ENCODE measurements around the gene MS4A6A.
A peak's percentile ranks its signal among the peaks of the same experiment; 100 is the strongest.

MS4A6A gene

DNA sequence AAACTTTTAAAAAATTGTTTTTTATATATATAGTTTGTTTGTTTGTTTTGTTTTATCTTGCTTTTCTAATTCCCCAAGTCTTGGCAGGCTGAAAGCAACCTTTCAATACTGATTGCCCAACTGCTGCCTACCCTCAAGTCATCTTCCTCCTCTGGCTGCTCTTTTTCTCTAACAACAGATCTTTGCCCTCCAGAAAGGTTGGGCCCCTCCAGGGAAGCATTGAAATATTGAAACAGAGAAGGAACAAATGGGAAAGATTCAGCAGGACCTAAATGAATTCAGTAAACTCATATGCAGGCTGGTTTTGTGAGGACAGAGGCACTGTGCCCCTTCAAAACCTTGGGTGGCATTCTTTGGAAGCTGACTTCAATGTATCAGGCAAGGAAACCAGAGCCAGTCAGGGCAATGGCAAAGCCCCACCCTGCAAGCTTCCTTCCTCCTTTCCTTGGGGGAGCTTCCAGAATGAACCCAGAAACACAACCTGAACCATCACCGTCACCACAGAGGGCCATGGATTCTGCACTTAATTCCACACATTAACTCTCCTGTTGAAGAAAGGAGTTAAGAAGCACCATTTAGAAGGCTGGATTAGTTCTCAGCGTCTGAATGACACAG, 815 bp upstream of the MS4A6A start:
- in situ Hi-C loops (cut with MboI; ENCODE audit: low pct_unique_long_range_greater_than_20kb, low sequenced_read_pairs, unreplicated experiment), result no loop called here
- TF ChIP-seq, protein P1, sequence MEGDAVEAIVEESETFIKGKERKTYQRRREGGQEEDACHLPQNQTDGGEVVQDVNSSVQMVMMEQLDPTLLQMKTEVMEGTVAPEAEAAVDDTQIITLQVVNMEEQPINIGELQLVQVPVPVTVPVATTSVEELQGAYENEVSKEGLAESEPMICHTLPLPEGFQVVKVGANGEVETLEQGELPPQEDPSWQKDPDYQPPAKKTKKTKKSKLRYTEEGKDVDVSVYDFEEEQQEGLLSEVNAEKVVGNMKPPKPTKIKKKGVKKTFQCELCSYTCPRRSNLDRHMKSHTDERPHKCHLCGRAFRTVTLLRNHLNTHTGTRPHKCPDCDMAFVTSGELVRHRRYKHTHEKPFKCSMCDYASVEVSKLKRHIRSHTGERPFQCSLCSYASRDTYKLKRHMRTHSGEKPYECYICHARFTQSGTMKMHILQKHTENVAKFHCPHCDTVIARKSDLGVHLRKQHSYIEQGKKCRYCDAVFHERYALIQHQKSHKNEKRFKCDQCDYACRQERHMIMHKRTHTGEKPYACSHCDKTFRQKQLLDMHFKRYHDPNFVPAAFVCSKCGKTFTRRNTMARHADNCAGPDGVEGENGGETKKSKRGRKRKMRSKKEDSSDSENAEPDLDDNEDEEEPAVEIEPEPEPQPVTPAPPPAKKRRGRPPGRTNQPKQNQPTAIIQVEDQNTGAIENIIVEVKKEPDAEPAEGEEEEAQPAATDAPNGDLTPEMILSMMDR (IDR thresholded peaks at IDR 0.05; ENCODE audit: extremely low read depth, insufficient read depth, missing control alignments), result no peak
- no peak for DNase-seq (ENCODE audit: low spot score)

DNA sequence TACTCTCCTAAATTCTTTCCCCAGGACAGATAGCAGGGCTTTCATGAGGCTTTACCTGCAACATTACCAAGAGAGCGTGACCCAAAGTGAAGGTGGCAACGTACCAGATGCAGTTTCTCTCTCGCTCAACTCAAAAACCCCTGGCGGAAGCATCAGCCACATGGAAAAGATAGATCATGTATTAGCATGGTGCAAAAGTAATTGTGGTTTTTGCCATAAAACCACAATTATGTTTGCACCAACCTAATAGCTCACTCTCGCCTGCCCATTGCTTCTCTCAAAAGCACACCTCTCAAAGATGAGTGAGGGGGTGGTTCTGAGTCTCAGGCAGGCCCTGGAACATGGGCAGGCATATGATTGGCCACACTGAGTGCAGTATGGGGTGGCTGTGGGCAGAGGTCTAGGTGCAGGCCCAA, 7.0 kb downstream of the MS4A6A start:
- TF ChIP-seq, protein P1 (IDR thresholded peaks at IDR 0.05; ENCODE audit: extremely low read depth, insufficient read depth, missing control alignments), result no peak
- no peak for DNase-seq (ENCODE audit: low spot score)
- in situ Hi-C loops (cut with MboI; ENCODE audit: low pct_unique_long_range_greater_than_20kb, low sequenced_read_pairs, unreplicated experiment), result no loop called here

DNA sequence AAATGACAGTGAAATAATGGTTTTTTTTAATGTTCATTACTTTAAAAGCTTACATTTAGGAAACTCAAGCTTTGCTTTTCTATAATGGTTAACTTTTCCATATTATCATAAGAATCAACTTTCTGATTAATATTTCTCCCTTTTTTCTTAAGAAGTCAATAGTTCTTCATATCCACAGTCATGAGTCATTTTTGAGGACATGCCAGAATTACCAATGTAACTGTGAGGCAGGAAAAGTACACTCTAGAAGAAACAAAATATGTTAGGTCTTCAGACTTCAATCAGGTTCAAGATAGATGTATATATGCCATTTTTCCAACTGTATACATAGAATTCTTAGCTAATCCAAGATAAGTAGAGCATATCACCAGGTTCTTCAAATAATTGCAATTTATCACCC, 10.9 kb downstream of the MS4A6A start:
- TF ChIP-seq, protein P1 (IDR thresholded peaks at IDR 0.05; ENCODE audit: extremely low read depth, insufficient read depth, missing control alignments), result no peak
- DNase-seq (ENCODE audit: low spot score), result no peak
- in situ Hi-C loops (cut with MboI; ENCODE audit: low pct_unique_long_range_greater_than_20kb, low sequenced_read_pairs, unreplicated experiment), result no loop called here

DNA sequence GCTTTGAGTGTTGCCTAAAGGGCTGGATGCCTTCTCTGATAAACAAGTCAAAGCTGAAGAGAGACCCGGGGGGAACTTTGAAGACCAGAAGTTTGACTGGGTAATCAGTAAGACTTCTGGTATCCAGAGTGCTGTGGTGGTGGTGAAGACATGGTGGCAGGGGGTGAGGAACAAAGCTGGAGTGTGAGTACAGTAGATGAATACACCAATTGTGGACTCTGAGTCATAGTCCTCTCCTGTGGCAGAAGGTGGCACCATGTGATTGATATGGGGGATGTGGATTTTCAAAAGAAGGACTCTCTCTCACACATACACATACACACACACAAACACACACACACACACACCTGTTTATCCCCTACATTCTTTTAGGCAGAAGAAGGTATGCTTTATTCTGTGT, 12.3 kb downstream of the MS4A6A start:
- in situ Hi-C loops (cut with MboI; ENCODE audit: low pct_unique_long_range_greater_than_20kb, low sequenced_read_pairs, unreplicated experiment), result no loop called here
- DNase-seq (ENCODE audit: low spot score), result no peak
- TF ChIP-seq, protein P1 (IDR thresholded peaks at IDR 0.05; ENCODE audit: extremely low read depth, insufficient read depth, missing control alignments), result no peak

DNA sequence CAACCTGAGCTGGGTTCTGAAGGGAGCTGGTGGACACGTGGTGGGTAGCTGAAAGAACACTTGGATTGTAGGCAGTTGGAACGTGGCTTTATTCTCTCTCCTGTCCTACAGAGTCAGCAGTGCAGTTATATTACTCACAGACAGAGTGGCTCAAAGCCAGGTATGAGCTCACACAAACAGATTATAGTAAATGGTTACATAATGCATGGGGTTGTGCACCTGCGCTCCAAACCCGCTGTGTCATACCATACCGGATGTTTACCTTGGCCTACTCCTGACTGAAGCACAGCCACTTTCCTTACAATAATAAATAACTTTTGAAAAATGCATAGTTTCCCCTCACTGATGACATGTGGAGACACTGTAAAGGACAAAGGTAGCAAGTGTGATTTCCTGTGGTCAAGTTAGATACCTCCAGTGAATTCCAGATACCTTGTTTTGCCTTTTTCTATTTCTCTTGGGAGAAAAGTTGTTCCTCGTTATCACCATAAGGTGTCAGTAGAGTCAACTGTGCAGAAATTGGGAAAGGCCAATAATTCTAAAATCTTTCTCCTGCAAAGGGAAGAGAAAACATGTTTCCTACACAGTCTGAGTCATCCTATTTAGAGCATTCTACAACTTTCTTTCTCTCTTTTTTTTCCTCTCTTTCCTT, 13.5 kb downstream of the MS4A6A start:
- no peak for DNase-seq (ENCODE audit: low spot score)
- in situ Hi-C loops (cut with MboI; ENCODE audit: low pct_unique_long_range_greater_than_20kb, low sequenced_read_pairs, unreplicated experiment), result no loop called here
- TF ChIP-seq, protein P1 (IDR thresholded peaks at IDR 0.05; ENCODE audit: extremely low read depth, insufficient read depth, missing control alignments), result peak; percentile 18

DNA sequence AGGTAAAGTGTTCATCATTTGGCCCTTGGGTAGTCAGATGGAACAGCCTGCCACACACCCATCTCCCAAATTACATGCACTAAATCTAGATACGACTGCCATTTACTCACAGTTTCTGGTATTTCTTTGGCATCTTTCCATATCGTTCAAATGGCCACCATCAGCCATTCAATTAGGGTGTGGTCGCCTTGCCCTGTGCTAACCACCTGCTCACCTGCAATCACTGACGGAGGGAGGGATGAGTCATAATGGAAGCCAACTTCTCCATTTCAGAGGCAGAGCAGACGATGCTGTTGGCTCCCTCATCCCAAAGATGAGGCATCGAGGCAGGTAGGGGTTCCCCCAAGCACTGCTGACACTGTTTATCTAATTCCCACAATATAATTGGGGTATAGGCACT, 14.6 kb downstream of the MS4A6A start:
- no peak for DNase-seq (ENCODE audit: low spot score)
- TF ChIP-seq, protein P1 (IDR thresholded peaks at IDR 0.05; ENCODE audit: extremely low read depth, insufficient read depth, missing control alignments), result no peak
- in situ Hi-C loops (cut with MboI; ENCODE audit: low pct_unique_long_range_greater_than_20kb, low sequenced_read_pairs, unreplicated experiment), result no loop called here

All from GM13977 (cell line).